Skin epidermis (tissue), 12 donors: Measurements from ENCODE around the gene GPNMB.

Experiments
- H3K27ac ChIP-seq, 21 experiments: fragments of 200-600 bp; sonication (generic) in 11 of 21; one replicate each; pipeline ENCODE4 v1.5.0; 2020; ENCODE audit warnings: mild to moderate bottlenecking in 3 of 21, inconsistent platforms in 2 of 21, moderate library complexity in 2 of 21
- H3K4me3 ChIP-seq, 7 experiments: fragments of 200-600 bp; sonication (generic) in 2 of 7; one replicate each; pipeline ENCODE4 v1.5.0; 2020; ENCODE audit warnings: inconsistent platforms in 2 of 7, mild to moderate bottlenecking in 2 of 7, moderate library complexity in 1 of 7

GPNMB gene

DNA sequence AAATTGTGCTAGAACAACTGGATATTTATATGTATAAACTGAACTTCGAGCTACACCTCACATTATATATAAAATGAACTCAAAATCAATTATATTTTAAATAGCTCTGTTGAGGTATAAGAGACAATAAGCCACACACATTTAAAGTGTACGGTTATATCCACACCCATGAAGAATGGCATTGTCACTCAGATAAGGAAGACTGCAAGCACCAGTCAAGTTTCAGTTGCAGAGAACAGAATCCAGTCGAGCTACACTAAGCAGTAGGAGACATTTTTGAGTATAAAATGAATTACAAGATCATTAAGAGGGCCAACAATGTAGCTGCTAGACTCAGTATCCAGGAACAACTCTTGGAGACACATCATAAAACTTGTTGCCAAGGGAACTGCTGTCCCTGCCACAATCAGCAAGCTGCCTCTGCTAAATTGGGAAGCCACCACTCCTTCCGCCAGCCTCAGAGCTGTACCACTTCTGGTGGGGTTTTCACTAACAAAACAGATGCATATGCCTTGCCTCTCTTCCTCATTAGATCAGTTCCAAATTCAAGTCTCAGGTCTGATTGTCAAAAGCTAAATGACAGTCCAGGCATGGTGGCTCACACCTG lies 19.6 kb upstream of the GPNMB start:
- no peak overlapping the region for H3K27ac ChIP-seq

GRCh38 chr7:23228412-23228811 lies 18.2 kb upstream of the GPNMB start:
- Histone ChIP-seq H3K27ac (no peak overlapping the region), H3K4me3 (no peak overlapping the region)

More for the DNA sequence above, 19.6 kb upstream of the GPNMB start:
- no peak overlapping the region for H3K4me3 ChIP-seq

- H3K4me3 ChIP-seq, result no peak overlapping the region
- no peak overlapping the region for H3K27ac ChIP-seq
These were observed 15.9 kb upstream of the GPNMB start for GRCh38 chr7:23230641-23231101.

DNA sequence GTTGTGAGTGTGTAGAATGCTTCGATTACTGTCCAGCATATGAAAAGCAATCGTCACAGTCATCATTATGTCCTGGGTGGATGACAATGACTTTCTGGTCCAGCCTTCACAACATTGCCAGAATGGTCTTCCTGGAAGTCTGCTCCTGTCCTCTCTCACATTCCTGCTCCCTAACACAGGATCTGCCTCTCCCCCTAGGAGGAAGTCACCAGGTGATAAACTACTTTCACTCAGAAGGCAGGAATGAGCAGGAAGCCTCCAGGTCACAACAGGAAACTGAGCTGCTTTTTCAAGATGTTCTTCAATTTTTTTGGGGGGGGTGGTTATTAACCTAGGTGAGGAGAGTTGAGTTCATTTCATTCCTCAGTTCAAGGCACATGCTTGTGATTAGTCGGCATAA lies 13.6 kb upstream of the GPNMB start:
- Histone ChIP-seq H3K27ac (no peak overlapping the region), H3K4me3 (no peak overlapping the region)

- Histone ChIP-seq H3K4me3 (no peak overlapping the region), H3K27ac (peak overlapping the region in 8 of 21 experiments; percentile 5 to 76 (median 42))
These were observed 11.8 kb upstream of the GPNMB start for GRCh38 chr7:23234569-23235296.

DNA sequence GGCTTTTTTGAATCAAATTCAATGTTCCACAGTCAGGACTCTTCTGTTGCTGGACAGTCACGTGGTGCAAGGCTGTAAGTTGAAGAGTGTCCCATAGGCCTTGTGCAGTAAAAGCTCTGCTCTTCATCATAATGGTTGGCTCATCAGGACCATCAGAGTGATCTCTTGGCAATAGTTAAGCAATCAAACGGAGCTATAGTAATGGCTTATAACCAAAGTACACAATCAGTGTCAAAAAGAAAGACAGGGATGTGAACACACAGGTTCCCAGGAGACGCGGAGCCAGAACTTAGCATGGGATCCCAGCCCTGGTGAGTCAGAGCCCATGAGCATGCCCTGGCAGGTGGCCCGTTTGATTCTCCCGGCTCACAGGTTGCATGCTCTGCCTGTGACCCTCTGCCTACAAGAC lies 10.8 kb upstream of the GPNMB start:
- peak overlapping the region in 4 of 21 experiments; percentile 36 to 76 (median 63) for H3K27ac ChIP-seq
- H3K4me3 ChIP-seq, result no peak overlapping the region

DNA sequence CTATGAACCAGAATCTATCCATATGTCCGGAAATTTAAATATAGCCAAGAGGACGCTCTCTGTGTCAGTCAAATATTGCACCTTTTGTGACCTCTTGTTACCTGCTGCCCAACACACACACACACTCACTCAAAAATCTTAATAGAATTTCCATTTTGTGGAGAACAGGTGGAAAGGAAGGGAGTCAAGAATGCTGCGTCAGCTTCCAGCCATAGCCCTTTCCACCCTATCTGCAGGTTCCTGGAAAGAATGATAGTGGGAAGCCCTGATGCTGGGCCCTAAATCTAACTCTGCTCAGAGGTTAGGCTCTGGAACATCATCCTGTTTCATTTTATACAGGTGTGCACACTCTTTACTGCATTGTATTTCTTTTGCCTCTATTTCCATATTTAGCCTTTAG lies 9.6 kb upstream of the GPNMB start:
- no peak overlapping the region for H3K4me3 ChIP-seq
- H3K27ac ChIP-seq, result peak overlapping the region in 3 of 21 experiments; percentile 14 to 82 (median 35)

DNA sequence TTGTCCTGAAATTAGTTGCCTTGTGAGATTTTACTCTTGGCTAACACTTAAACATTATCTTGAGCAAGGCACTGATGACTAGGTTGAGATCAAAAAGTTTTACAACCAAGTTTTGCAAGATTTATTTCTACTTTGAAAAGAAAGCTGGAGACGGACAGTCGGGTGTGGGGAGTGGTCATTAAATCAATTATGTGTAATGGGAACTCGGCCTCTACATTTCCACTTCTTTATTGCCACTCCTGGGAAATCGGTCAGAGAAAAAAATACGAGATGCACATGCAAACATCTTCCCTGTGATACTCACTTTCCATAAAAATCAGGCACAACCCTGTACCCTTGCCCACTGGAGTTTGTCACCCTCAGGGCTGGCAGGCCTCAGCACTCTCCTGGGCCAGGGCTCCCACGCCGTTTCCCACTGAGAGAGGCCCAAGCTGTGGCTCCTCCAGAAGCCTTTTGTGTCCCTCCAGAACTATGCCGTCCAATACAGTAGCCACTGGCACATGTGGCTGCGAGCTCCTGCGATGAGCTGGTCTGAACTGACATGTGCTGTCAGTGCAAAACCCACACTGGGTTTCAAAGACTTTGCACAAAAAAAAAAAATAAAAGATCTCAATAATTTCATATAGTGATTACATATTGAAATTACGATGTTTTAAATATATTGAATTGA lies 7.5 kb upstream of the GPNMB start:
- peak overlapping the region in 2 of 21 experiments; percentile 9 to 30 for H3K27ac ChIP-seq
- H3K4me3 ChIP-seq, result no peak overlapping the region

- H3K27ac ChIP-seq, result no peak overlapping the region
- no peak overlapping the region for H3K4me3 ChIP-seq
These were observed 6.9 kb upstream of the GPNMB start for GRCh38 chr7:23239698-23240097.

DNA sequence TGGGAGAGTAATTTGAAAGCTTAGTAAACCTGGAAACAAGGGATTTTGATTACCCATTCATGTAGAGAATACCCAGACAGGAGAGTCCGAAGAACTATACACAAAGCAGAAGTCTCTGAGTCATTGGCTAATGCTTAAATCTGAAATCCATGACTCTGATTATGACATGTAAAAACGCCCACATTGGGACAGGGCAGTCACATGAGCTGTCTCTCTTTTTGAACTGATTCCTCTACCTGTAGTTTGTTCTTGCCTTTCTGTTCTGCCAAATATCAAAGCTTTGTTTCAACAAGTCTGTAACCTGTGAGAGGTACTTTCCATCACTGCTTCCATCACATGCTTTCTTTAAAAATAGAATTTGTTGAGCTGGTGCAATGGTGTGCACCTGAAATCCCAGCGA lies 4.3 kb upstream of the GPNMB start:
- Histone ChIP-seq H3K4me3 (no peak overlapping the region), H3K27ac (peak overlapping the region in 11 of 21 experiments; percentile 7 to 79 (median 68))

DNA sequence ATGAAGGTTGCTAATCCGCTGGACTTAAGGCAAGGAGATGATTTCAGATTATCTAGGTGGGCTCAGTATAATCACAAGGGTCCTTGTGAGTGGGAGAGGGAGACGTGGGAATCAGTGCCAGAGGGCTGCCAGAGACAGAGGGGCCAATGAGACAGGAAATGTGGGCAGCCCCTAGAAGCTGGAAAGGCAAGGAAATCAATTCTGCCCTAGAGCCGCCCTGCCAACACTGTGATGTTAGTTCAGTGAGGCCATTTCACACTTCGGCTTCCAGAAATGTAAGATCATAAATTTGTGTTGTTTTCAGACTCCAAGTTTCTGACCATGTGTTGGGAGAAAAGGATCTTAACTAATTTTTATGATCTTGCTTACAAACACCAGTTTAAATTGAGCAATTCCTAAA lies 3.6 kb upstream of the GPNMB start:
- Histone ChIP-seq H3K4me3 (no peak overlapping the region), H3K27ac (peak overlapping the region in 18 of 21 experiments; percentile 28 to 79 (median 68))

- Histone ChIP-seq H3K4me3 (peak overlapping the region; percentile 33 to 62 (median 48)), H3K27ac (peak overlapping the region; percentile 61 to 94 (median 85))
These were observed 549 bp downstream of the GPNMB start for GRCh38 chr7:23247046-23247602.

- Histone ChIP-seq H3K4me3 (peak overlapping the region; percentile 33 to 62 (median 48)), H3K27ac (peak overlapping the region; percentile 61 to 94 (median 85))
These were observed 1.2 kb downstream of the GPNMB start for GRCh38 chr7:23247603-23248335.

DNA sequence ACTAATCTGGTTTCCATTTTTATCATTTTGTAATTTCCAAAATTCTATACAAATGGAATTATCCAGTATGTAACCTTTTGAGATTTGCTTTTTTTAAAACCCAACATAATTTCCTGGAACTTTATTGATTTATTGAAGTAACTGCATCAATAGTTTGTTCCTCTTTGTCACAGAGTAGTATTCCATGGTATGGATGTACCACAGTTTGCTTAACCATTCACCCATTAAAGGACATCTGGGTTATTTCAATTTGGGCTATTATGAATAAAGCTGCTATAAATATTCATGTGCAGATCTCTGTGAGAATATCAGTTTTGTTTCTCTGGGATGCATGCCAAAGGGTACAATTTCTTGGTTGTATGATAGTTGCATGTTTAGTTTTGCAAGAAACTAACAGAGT lies 2.9 kb downstream of the GPNMB start:
- no peak overlapping the region for H3K4me3 ChIP-seq
- no peak overlapping the region for H3K27ac ChIP-seq

DNA sequence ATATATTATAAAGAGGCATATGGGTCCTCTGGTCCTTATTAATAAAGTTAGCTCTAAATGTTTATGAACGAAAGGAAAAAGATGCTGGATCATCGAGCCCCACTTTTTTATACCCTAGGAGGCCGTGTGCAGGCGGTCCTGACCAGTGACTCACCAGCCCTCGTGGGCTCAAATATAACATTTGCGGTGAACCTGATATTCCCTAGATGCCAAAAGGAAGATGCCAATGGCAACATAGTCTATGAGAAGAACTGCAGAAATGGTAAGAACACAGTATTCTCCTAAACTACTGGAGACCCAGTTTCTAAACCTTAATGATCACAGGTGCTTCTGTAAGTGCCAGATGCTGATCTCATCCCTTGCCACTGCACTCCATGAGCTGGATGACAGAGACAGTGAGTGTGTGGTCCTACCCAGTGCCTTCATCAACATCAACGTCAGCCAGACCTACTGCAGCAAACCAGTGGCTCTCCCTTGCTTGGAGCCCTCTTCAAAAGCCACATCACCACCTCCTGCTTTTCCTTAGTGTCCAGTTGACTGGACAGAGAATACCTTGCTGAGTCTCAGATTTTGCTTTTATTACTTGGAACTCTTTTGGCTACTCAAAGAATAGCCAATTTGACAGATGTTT lies 7.6 kb downstream of the GPNMB start:
- Histone ChIP-seq H3K4me3 (no peak overlapping the region), H3K27ac (no peak overlapping the region)

GRCh38 chr7:23256731-23257130 lies 10.2 kb downstream of the GPNMB start:
- H3K27ac ChIP-seq, result no peak overlapping the region
- no peak overlapping the region for H3K4me3 ChIP-seq

GRCh38 chr7:23260371-23260770 lies 13.8 kb downstream of the GPNMB start:
- Histone ChIP-seq H3K4me3 (no peak overlapping the region), H3K27ac (no peak overlapping the region)

- Histone ChIP-seq H3K27ac (no peak overlapping the region), H3K4me3 (no peak overlapping the region)
These were observed 15.4 kb downstream of the GPNMB start for GRCh38 chr7:23261843-23262452.

- no peak overlapping the region for H3K27ac ChIP-seq
- H3K4me3 ChIP-seq, result no peak overlapping the region
These were observed 18.4 kb downstream of the GPNMB start for GRCh38 chr7:23264916-23265458.
